GM18517 (cell line): Measurements from ENCODE around the gene MAP3K21.
A peak's percentile ranks its signal among the peaks of the same experiment; 100 is the strongest.

Experiments
- ATAC-seq: cut with Tn5 transposase; IDR thresholded peaks from one replicate; pipeline ENCODE4 v1.9.1; 2021; ENCODE audit warnings: mild to moderate bottlenecking, moderate library complexity; ENCODE audit not compliant: unreplicated experiment

MAP3K21 gene

GRCh38 chr1:233323718-233324117 lies 3.8 kb upstream of the MAP3K21 start:
- no peak for ATAC-seq

DNA sequence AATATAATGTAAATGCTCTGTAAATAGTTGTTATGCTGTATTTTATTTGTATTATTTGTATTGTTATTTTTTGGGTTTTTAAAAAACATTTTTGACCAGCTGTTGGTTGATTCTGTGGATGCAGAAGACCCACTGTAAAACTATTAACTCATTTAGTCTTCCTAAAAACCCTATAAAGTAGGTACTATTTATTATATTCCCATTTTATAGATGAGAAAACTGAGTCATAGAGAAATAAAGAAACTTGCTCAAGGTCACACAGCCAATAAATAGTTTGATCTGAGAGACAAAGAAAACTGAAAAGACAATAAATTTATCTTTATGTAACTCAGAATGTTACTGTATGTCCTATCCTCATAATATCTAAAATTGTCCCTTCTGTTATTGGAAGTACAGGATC lies 1.2 kb upstream of the MAP3K21 start:
- no peak for ATAC-seq

DNA sequence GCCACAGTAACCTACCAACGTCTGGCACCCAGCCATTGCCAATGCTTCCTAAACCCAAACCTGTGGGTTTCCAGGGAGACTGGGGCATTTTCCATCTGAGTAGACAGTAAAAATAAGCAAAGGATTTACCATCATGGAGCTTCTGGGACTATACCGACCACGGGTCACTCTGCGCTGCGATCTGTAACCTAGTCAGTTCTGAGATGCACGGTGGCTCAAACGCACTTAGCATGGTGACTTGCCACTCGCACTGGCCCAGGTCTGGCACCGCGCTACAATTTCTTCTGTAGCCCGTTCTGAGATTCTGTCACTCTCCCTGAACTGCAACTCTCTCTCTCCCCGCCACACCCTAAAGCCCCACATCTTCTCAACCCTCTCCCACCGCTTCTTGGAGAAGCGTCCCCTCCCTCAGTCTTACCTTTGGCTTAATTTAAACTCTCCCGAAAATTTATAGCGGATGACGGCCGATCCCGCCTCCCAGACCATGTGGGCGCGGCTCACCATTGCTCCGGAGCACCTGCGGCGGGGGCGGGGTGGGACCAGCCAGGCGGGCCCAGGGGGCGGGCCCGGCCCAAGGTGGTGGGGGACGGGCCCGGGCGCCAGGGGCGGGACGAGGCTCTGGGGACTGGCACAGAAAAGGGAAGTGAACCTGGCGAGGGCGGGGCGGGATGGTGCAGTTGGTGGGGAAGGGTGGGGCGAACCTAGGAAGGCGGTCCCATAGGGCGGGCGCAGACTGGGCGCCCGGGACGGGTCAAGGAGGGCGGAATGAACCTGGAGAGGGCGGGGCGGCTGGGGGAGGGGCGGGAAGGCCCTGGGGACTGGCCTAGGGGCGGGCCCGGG lies 493 bp upstream of the MAP3K21 start:
- ATAC-seq: peak; percentile 45

- peak; percentile 39 for ATAC-seq
Observed at GRCh38 chr1:233328142-233328921, 808 bp downstream of the MAP3K21 start.

DNA sequence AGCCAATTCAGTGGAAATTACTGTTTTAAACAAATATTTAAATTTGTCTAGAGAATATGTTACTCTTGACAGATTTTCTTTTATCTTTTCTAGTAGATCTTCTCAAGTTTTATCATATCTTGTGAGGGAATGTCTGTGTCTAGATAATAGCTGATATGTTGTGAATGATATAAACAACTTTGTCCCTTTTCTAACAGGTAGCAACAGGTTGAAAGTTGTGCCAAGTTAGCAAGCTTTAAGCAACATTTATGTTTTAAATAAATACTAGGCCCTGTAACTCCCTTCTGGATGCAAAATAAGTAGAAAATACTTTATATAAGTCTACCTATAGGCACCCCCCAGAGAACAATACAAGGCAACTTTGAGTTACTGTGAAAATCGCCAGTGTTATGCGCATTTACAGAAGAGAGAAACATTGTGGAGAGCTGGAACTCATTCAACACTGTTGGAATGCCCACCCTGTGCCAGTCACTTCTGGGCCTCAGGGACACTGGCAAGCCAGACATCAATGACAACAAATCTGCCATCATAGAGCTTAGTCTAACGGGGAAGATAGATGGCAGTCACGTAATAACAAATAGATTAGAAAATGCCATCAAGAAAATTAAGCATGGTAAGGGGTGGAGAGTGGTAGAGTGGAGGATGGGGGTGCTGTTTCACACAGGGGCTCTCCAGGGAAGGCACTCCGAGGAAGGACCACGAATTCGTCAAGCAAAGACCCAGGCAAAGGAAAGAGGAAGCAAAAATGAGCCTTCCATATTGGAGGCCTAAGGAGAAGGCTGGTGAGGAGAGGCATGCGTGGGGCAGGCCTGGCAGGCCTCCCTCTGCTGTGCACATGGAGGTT lies 4.4 kb downstream of the MAP3K21 start:
- no peak for ATAC-seq

DNA sequence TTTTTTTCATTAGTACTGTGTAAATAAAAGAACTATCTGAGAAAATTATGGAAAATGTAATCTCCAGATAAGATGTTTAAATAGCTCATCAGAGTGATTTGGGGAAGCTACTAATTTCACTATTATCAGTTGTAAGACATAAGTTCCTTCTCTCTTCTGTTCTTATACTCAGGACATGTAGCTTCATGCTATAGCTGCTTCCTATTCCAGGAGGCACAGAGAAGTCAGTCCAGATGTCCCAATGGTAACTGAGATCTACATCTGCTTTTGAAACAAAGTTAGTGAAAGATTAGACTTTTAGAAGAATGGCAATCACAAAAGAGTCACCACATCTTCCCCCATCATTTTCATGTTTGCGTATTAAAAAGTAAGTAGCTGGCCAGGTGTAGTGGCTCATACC lies 5.6 kb downstream of the MAP3K21 start:
- ATAC-seq: no peak

DNA sequence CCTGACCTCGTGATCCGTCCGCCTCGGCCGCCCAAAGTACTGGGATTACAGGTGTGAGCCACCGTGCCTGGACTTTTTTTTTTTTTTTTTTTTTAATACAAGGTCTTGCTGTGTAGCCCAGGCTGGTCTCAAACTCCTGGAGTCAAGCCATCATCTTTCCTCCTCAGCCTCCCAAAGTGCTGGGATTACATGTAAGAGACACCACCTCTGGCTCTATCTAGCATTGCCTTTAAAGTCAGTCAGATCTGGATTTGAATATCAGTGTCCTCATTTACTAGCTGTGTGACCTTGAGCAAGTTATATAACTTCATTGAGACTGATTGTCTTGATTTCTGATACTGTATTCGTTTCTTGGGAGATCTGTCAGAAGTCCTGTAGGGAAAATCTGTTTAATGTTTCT lies 6.6 kb downstream of the MAP3K21 start:
- ATAC-seq: no peak

GRCh38 chr1:233336554-233337456 lies 9.3 kb downstream of the MAP3K21 start:
- no peak for ATAC-seq

- no peak for ATAC-seq
Observed at GRCh38 chr1:233337505-233337904, 10.0 kb downstream of the MAP3K21 start.

DNA sequence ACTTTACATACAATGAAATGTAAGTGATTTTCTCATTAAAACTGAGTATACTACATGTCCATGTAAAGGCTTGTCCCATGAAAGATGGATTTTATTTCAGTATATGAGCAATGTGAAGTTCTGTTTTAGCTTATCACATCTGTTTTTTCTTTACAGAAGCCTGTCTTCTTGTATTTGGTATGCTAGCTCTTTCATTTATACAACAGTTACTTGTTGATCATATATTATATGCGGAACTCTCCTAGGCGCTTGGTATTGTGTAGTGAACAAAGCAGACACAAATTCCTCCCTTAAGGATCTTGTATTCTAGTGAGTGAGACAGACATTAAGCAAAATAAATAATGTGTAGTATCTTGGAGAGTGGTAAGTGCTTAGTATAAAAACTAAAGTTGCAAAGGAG lies 10.6 kb downstream of the MAP3K21 start:
- ATAC-seq: no peak

GRCh38 chr1:233340031-233340555 lies 12.6 kb downstream of the MAP3K21 start:
- ATAC-seq: no peak

DNA sequence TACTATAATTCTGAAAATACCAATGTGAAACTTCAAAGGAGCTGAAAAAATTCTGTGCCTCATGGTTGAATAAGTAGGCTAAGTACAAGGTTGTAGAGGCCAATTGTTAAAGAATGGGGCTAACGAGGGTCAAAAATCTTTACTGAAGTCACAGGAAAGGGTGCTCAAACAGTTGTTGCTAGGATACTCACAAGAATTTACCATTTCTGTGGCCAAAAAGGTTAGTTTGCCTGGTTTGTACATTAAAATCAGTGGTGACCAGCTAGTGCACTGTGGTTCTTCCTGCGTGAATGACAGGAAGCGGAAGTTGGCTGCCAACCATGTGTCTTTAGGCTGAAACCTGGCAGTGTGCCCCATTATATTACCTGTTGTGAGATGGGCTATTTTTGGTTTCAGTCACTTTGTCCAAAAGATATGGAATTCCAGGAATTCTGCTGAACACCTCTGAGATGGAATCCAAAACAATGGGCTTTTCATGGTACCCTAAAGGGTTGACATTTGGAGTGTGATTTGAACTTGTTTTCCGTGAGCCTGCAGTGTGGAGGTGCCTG lies 13.5 kb downstream of the MAP3K21 start:
- no peak for ATAC-seq

DNA sequence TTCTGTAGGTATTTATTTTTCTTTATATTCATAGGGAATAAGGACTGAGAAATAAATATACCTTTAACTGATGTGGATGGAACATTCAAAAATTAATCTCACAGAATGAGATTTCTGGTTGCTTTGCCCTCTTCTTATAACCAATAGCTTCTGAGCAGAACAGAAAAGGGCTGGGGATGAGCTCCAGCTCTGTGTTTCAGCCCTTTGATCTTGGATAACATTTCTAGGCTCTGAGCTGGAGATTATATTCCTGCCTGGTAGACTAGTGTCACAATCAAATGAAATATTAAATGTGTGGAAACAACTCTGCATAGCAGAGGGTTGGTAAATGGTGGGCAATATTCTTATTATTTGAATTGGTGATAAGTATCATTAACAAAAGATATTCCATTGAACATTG lies 14.6 kb downstream of the MAP3K21 start:
- ATAC-seq: no peak

DNA sequence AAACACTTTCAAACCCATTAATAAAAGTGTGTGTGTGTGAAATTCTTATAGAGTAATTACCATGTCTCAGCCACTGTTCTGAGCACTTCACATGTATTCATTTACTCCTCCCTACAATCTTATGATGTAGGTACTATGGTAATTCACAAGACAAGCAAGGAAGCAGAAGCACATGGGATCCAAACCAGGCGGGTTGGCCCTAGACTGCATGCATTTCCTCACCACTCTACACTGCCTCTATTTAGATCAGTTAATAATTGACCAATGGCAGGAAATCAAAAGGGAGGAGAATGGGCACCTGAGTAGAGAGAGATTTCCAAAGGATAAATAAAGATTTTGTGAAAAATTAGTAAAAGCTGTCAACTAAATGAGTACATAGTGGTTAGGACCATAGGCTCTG lies 15.7 kb downstream of the MAP3K21 start:
- no peak for ATAC-seq

DNA sequence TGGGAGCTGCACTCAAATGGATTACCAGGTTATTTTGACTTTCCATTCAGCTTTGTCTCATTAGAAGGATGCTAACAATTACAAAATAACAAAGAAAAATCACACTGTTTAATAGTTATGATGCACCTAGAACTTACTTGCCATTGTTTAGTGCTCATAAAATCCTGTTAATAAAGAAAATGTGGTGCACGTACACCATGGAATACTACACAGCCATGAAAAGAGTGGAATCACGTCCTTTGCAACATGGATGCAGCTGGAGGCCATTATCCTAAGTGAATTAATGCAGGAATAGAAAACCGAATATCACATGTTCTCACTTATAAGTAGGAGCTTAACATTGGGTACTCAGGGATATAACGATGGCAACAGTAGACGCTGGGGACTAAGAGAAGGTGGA lies 19.8 kb downstream of the MAP3K21 start:
- no peak for ATAC-seq

- ATAC-seq: no peak
Observed at GRCh38 chr1:233349137-233349536, 21.6 kb downstream of the MAP3K21 start.

- ATAC-seq: no peak
Observed at GRCh38 chr1:233354983-233355382, 27.5 kb downstream of the MAP3K21 start.

- ATAC-seq: no peak
Observed at GRCh38 chr1:233355841-233356704, 28.5 kb downstream of the MAP3K21 start.

- no peak for ATAC-seq
Observed at GRCh38 chr1:233356705-233356987, 29.1 kb downstream of the MAP3K21 start.
